ENCODE measurements around the gene B3GALT5. TPM values are rescaled to one million over a fixed set of nuclear protein-coding genes. Genes with fewer than 3 reads are reported as not detected.

B3GALT5 gene
- total and polyA plus RNA-seq, 2 donors (not counting 1 experiment from before 2014, with no cell fraction given), result not detected

DNA sequence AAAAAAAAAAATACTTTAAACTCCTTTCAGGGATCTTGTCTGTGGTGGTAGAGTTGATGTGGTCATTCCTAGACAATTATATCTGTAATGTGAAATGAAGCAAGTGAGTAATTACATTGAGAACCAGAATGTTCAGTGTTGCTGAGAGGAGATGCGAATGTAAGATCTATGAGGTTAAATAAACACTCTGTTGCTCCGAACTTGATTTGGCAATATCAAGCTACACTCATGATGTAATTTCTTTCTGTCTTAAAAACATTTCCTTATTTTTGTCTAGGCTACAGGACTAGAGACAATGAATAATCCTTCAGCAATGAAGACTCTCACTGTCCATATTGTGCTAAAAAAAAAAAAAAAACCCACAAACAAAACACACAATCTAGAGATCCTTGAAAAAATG, 69.1 kb downstream of the B3GALT5 start:
- H3K27ac ChIP-seq (ENCODE audit: low read length in 2 of 2), result no peak overlapping the region
- ATAC-seq (ENCODE audit: low read depth) (no peak), DNase-seq (no peak)
- H3K79me2 ChIP-seq (ENCODE audit: control insufficient read depth, insufficient read depth, low read length), result no peaks in the 10 kb centered on the region
- H3K27ac Mint-ChIP-seq, result no peak overlapping the region
- intact Hi-C loops (cut with micrococcal nuclease), result no loop called here
- no peaks in the 10 kb centered on the region for H3K4me1 ChIP-seq (ENCODE audit: control insufficient read depth in 2 of 2, insufficient read depth in 2 of 2, low read length in 2 of 2)
- no peaks in the 10 kb centered on the region for H4K20me1 ChIP-seq (ENCODE audit: control insufficient read depth, insufficient read depth, low read length, poor library complexity, severe bottlenecking)
- no peak overlapping the region for H2AFZ ChIP-seq (ENCODE audit: insufficient read depth, low read depth, low read length, poor library complexity, severe bottlenecking)
- no peak overlapping the region for H3K4me3 Mint-ChIP-seq
- peaks cover 0 to 13% (median 2%) of the 10 kb centered on the region in 3 donors for H3K9me3 ChIP-seq (ENCODE audit: control extremely low read depth in 1 of 3, control insufficient read depth in 2 of 3, insufficient read depth in 1 of 3, low read length in 2 of 3)
- ChIA-PET CTCF (no interaction called here), POLR2A (no interaction called here)
- no peak overlapping the region for H3K9ac ChIP-seq (ENCODE audit: low read length)
- TF ChIP-seq EZH2 (IDR thresholded peaks at IDR 0.05; ENCODE audit: borderline replicate concordance, insufficient read depth, low read depth, low read length, poor library complexity, severe bottlenecking) (no peak), CTCF (IDR thresholded peaks at IDR 0.05) (no peak)
- H3K27me3 ChIP-seq (replicated peaks in 1 of 4; ENCODE audit: control extremely low read depth in 1 of 4, control insufficient read depth in 3 of 4, insufficient read depth in 4 of 4, low read length in 3 of 4), result no peaks in the 10 kb centered on the region
- H3K4me2 ChIP-seq (replicated peaks; ENCODE audit: low read depth, low read length, poor library complexity, severe bottlenecking), result no peak overlapping the region
- no CpG with 5 or more reads among the region's 2 CpGs for WGBS (ENCODE audit: insufficient coverage)
- peaks cover 3% of the 10 kb centered on the region for H3K9me3 Mint-ChIP-seq (ENCODE audit: insufficient read depth)
- no peak overlapping the region for H3K4me3 ChIP-seq (ENCODE audit: control extremely low read depth in 1 of 5, extremely low read depth in 1 of 5, insufficient read depth in 1 of 5, low read depth in 2 of 5, low read length in 4 of 5)
- H3K27me3 Mint-ChIP-seq, result no peaks in the 10 kb centered on the region
- no peaks in the 10 kb centered on the region for H3K36me3 ChIP-seq (replicated peaks in 1 of 2; ENCODE audit: control extremely low read depth in 1 of 2, control insufficient read depth in 1 of 2, extremely low read depth in 1 of 2, insufficient read depth in 2 of 2, low read length in 1 of 2)
- no peaks in the 10 kb centered on the region for H3K4me1 Mint-ChIP-seq

GRCh38 chr21:39685236-39685635, 72.5 kb downstream of the B3GALT5 start:
- no peak overlapping the region for H3K27ac Mint-ChIP-seq
- Histone ChIP-seq H3K79me2 (ENCODE audit: control insufficient read depth, insufficient read depth, low read length) (no peaks in the 10 kb centered on the region), H3K4me1 (ENCODE audit: control insufficient read depth in 2 of 2, insufficient read depth in 2 of 2, low read length in 2 of 2) (no peaks in the 10 kb centered on the region), H3K9me3 (ENCODE audit: control extremely low read depth in 1 of 3, control insufficient read depth in 2 of 3, insufficient read depth in 1 of 3, low read length in 2 of 3) (peaks cover 0 to 7% (median 2%) of the 10 kb centered on the region in 3 donors), H3K36me3 (replicated peaks in 1 of 2; ENCODE audit: control extremely low read depth in 1 of 2, control insufficient read depth in 1 of 2, extremely low read depth in 1 of 2, insufficient read depth in 2 of 2, low read length in 1 of 2) (no peaks in the 10 kb centered on the region), H3K4me3 (ENCODE audit: control extremely low read depth in 1 of 5, extremely low read depth in 1 of 5, insufficient read depth in 1 of 5, low read depth in 2 of 5, low read length in 4 of 5) (no peak overlapping the region), H3K4me2 (replicated peaks; ENCODE audit: low read depth, low read length, poor library complexity, severe bottlenecking) (no peak overlapping the region), H3K9ac (ENCODE audit: low read length) (no peak overlapping the region), H3K27ac (ENCODE audit: low read length in 2 of 2) (no peak overlapping the region), H4K20me1 (ENCODE audit: control insufficient read depth, insufficient read depth, low read length, poor library complexity, severe bottlenecking) (no peaks in the 10 kb centered on the region), H2AFZ (ENCODE audit: insufficient read depth, low read depth, low read length, poor library complexity, severe bottlenecking) (no peak overlapping the region), H3K27me3 (replicated peaks in 1 of 4; ENCODE audit: control extremely low read depth in 1 of 4, control insufficient read depth in 3 of 4, insufficient read depth in 4 of 4, low read length in 3 of 4) (no peaks in the 10 kb centered on the region)
- no peak overlapping the region for H3K4me3 Mint-ChIP-seq
- H3K9me3 Mint-ChIP-seq (ENCODE audit: insufficient read depth), result no peaks in the 10 kb centered on the region
- DNase-seq (no peak), ATAC-seq (ENCODE audit: low read depth) (no peak)
- CTCF ChIA-PET, result interaction anchor here (0.8 kb wide), 1 partner anchor 7 kb away, joined by 3 read pairs; no protein-coding TSS in a partner anchor
- no peaks in the 10 kb centered on the region for H3K4me1 Mint-ChIP-seq
- WGBS (ENCODE audit: insufficient coverage), result no CpG with 5 or more reads among the region's 1 CpG
- H3K27me3 Mint-ChIP-seq, result no peaks in the 10 kb centered on the region
- intact Hi-C loops (cut with micrococcal nuclease), result no loop called here
- no peak for TF ChIP-seq EZH2 (IDR thresholded peaks at IDR 0.05; ENCODE audit: borderline replicate concordance, insufficient read depth, low read depth, low read length, poor library complexity, severe bottlenecking)
- TF ChIP-seq CTCF (IDR thresholded peaks at IDR 0.05), result no peak
- POLR2A ChIA-PET, result no interaction called here

Data from B cell (primary cell).